ENCODE results near the gene ACTMAP. TPM values are rescaled to one million over a fixed set of nuclear protein-coding genes. Genes with fewer than 3 reads are reported as not detected.

Gene ACTMAP
- polyA plus RNA-seq, 1 donor: 18.5 TPM

- no peak for DNase-seq
Measured at GRCh38 chr19:40697007-40697406, 53.3 kb downstream of the ACTMAP start.

GRCh38 chr19:40695881-40696280 is 54.4 kb downstream of the ACTMAP start:
- DNase-seq: no peak

- DNase-seq: no peak
Measured at GRCh38 chr19:40693896-40694295, 56.4 kb downstream of the ACTMAP start.

- DNase-seq: no peak
Measured at GRCh38 chr19:40693150-40693788, 57.0 kb downstream of the ACTMAP start.

GRCh38 chr19:40692212-40692551 is 58.1 kb downstream of the ACTMAP start:
- DNase-seq: no peak

- DNase-seq: no peak
Measured at GRCh38 chr19:40691421-40692211, 58.7 kb downstream of the ACTMAP start.

Other genes starting within 250 kb of the ACTMAP start
- 48.2 TPM for gene SHKBP1, start 173.6 kb downstream of the ACTMAP start, polyA plus RNA-seq (ENCODE audit: insufficient read length)
- 187 TPM for gene LTBP4, start 149.1 kb downstream of the ACTMAP start, polyA plus RNA-seq (ENCODE audit: insufficient read length)
- gene NUMBL, start 59.8 kb downstream of the ACTMAP start, polyA plus RNA-seq (ENCODE audit: insufficient read length): 11.8 TPM
- 30.3 TPM for gene COQ8B, start 33.6 kb downstream of the ACTMAP start, polyA plus RNA-seq (ENCODE audit: insufficient read length)
- gene ITPKC, start 33.4 kb downstream of the ACTMAP start, polyA plus RNA-seq (ENCODE audit: insufficient read length): 11.5 TPM
- 117 TPM for gene SNRPA, start 726 bp upstream of the ACTMAP start, polyA plus RNA-seq (ENCODE audit: insufficient read length)
- 4.2 TPM for gene MIA, start 25.0 kb upstream of the ACTMAP start, polyA plus RNA-seq (ENCODE audit: insufficient read length)
- 8.8 TPM for gene RAB4B, start 27.8 kb upstream of the ACTMAP start, polyA plus RNA-seq (ENCODE audit: insufficient read length)
- 59.5 TPM for gene EGLN2, start 48.7 kb upstream of the ACTMAP start, polyA plus RNA-seq (ENCODE audit: insufficient read length)
- 0.35 TPM for gene CYP2A6, start 100.0 kb upstream of the ACTMAP start, polyA plus RNA-seq (ENCODE audit: insufficient read length)
- 0.40 TPM for gene CYP2A7, start 131.8 kb upstream of the ACTMAP start, polyA plus RNA-seq (ENCODE audit: insufficient read length)
- gene CYP2B6, start 240.8 kb upstream of the ACTMAP start, polyA plus RNA-seq (ENCODE audit: insufficient read length): 3.6 TPM

Measured in left kidney (tissue), 2 donors.